Globus pallidus (tissue), 1 donor: ENCODE data around the gene DNAI2.

Experiments used
- DNase-seq: peaks from one replicate; pipeline ENCODE4 v3.0.0-alpha.2; 2015; ENCODE audit warnings: low spot score

The DNAI2 gene

DNA sequence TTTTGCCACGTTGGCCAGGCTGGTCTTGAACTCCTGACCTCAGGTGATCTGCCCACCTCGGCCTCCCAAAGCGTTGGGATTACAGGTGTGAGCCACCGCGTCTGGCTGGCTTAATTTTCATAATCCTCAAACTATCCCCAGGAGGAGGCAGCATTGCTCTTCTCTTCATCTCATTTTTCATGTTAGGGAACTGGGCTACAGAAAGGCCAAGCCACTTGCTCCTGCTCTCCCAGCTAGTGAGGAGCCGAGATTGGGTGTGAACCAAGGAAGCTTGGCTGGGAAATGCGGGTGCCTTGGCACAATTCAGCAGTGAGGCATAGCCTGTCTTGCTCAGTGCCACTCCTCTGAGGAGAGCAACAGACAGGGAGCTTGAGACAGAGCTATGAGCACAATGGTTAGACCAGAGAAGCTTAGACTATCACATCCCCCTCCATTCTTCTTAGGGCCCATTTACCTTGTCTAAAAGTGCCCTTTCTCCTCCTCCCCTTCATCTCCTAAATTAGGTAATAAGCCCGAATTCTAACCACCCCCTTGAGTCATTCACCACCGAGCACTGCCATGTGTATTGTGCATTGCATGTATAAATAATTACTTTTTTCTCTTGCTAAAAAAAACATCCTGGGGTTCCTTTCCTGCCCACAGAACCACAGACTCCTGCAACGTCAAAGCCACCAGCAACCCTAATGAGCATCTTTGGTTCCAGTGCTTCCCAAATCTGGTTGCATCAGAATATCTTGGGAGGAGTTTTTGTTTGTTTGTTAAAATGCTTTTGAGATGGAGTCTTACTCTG, 32.0 kb downstream of the DNAI2 start:
- DNase-seq: peak; percentile 63

DNA sequence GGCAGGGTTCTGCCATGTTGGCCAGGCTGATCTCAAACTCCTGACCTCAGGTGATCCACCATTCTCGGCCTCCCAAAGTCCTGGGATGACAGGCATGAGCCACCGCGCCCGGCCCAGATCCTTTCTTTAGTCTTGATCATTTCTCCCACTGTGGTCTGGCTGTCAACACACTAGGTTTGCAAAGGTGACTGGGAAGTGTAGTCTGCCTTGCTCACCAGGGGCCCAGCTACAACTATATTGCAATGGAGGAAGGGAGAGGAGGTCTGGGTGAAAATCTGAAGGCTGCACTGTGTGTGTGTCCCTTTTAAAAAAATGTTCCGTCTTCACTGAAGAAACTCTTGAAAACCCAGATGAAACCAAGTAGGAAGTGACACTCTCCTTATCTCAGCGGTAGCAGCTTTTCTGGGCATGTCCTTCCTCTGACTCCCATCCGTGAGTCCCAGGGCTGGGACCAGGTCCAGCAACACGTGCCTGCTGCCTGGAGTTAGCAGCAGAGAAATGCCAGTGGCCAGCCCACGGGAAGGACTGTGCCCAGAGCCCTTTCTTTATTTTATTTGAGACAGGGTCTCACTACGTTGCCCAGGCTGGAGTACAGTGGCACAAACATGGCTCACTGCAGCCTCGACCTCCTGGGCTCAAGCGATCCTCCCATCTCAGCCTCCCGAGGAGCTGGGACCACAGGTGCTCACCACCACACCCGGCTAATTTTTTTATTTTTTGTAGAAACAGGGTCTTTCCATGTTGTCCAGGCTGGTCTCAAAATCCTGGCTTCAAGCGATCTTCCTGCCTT, 34.1 kb downstream of the DNAI2 start:
- no peak for DNase-seq

DNA sequence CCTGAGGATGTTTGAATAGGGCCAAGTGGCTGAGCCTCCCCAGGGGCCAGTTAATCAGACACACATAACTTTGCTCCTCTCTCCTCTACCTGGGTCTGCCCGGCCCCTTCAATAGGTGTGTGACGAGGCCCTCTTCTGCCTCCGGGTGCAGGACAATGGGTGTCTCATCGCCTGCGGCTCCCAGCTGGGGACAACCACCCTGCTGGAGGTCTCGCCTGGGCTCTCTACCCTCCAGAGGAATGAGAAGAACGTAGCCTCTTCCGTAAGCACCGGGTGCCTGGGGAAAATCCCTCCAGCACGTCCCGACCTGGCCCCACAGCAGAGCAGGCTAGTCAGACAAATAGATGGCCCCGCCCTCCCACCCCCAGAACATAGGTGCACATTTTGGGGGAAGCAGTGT, 35.9 kb downstream of the DNAI2 start:
- no peak for DNase-seq

DNA sequence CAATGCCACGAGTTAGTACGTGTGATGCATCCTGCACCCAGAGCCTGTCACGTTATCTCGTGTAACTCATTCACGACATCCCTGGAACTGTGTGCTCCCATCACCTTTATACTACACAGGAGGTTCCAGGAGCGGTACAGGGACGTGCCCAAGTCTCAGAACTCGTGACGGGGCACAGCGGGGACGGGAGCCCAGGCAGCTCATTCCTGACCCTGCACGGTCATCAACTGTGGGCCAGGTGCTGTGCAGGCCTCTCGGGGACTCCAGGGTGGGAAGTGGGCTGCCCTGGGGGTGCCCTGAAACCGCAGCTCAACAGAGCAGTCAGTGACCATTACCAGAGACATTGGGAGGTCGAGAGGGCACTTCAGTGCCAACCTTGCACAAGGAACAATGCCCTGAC, 40.8 kb downstream of the DNAI2 start:
- no peak for DNase-seq

DNA sequence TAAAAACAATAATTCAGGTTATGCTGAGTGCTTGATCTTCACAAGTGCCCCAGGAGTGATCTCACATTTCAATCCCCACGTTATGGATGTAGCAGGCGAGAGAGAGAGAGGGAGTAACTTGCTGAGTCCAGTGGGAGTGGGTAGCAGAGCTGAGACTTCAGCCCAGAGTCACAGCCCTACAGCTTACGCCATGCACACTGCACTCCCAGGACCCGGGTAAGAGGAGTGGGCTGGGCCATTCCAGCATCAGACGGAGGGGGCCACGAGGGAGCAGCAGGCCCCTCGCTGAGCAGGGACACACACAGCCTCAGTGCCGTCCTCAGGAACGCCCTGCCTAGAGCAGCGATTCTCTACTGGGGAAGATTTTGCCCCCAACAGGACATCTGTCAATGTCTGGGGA, 42.2 kb downstream of the DNAI2 start:
- no peak for DNase-seq

DNA sequence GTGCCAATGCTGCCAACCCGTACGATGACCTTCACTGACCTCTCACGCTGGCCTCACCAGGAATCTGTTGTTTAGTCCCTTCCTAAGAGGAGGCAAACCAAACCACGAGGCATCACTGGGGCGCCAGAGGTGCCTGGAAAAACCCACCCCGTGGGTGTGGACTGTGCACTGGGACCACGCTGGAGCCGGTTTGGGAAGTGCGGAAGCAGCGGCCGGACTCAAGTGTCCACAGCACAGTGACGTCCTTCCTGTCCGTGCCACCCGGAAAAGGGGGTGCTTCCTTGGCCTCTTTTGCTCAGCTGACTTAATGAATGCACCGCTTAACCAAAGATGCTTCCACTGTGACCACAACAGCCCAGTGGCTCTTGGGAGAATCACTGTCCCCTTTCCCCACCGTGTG, 43.0 kb downstream of the DNAI2 start:
- no peak for DNase-seq

DNA sequence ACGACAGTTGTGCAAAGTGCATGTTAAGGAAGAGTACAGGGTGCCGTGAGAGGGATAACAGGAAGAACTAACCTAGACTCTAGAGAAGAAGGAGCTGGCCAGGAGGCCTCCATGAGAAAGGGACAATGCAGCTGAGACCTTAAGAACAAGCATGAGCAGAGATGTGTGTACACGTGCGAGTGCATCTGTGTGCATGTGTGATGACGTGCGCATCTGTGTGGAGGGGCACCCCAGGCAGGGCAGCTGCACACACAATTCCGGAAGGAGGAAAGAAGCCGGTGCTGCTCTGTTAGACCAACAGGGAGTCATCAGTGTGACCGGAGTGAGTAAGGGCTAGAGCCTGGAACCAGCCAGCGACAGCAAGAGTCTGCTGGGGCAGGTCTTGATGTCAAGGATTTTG, 44.4 kb downstream of the DNAI2 start:
- DNase-seq: no peak

DNA sequence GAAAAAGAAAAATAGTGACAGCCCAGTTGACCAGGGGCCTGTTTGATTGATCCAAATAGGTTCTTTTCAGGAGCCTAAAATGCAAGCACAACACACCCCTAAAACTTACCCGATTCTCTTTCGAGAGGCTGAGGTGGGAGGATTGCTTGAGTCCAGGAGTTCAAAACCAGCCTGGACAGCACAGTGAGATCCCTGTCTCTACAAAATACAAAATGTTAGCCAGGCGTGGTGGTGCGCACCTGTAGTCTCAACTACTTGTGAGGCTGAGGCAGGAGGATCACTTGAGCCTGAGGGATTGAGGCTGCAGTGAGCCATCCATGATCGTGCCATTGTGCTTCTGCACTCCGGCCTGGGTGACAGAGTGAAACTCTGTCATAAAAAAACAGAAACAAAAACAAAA, 50.5 kb downstream of the DNAI2 start:
- no peak for DNase-seq

DNA sequence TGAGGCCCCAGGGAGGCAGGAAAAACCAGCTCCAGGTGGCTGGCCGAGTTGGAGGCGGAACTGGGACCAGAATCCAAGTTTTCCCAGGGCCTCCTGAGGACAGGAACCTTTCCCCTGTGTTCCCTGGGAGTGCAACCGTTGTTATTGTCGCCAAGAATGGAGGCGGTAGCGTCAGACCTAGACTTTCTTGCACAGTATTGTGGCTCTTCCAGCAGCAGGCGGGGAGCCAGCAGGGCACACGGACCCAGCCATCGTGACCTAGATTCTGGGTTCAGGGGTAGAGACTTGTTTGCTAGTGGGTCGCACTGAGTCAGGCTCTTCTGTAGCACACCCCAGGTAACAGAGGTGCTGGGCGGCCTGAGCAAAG, 51.3 kb downstream of the DNAI2 start:
- DNase-seq: no peak

DNA sequence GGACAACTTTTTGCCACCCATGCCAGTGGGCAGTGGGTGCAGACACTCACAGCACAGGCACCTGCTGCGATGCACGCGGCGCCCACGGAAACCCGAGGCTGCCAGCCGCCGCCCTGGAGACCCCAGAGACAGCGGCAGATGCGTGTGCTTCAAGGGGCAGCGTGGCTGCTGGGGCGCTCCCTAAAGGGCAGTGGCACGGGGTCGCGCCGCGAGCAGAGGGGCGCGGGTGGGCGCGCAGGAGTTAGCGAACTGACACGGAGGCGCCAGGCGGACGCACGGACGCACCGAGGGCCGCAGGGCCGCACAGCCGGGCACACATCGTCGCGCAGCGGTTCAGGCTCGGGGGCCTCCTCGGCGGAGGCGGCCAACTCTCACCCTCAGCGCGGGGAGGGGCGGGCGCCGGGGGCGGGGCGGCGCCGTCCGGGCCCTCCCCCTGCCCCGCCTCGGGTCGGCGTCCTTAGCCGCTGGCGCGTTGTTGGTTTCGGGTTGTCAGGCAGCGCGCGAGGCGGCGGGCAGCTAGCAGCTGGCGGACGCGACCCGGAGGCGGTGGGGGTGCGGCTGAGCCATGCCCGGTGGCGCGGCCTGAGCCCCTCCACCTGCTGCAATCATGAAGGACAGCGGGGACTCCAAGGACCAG, 51.8 kb downstream of the DNAI2 start, which contains the start of gene KIF19:
Gene KIF19 (plus strand): TSS at position 484 of the 637 bp plus-strand sequence. CDS start 124 bp downstream, at position 608.
- DNase-seq: peak; percentile 51

DNA sequence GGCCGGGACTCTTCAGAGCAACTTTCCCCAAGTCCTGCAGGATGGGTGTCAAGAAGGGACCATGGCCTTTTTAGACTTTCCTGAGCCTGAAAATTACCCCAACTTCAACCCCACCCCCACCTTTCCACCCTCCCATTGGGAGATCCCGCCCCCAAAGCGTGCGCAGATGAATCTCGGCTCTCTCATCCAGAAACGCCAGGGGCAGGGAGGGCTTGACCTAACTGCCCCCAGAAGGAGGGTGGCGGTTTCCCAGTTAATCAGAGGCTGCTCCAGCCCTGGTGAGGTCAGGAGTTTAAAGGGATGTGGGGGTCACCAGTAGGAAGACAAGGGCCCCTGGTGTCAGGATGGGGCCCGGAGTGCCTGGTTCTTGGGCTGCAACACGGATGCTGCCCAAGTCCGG, 52.5 kb downstream of the DNAI2 start:
- no peak for DNase-seq

DNA sequence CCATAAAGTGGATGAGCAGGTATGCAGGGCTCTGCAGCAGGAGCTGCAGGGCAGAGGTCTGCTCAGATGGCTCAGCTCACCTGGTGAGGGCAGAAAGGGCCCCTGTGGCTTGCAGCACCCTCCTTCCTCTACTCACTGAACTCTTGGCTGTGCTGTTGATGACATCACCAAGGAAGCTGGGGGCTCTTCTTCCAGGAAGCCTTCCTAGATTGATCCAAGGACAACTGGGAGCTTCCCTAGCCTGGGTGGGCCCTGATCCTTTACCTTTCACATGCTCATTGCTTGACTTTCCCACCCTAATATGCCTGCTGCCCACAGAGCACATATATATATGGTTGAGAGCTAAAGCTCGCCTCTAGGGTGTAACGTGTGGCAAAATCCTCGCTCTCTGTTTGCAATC, 54.5 kb downstream of the DNAI2 start:
- DNase-seq: no peak

DNA sequence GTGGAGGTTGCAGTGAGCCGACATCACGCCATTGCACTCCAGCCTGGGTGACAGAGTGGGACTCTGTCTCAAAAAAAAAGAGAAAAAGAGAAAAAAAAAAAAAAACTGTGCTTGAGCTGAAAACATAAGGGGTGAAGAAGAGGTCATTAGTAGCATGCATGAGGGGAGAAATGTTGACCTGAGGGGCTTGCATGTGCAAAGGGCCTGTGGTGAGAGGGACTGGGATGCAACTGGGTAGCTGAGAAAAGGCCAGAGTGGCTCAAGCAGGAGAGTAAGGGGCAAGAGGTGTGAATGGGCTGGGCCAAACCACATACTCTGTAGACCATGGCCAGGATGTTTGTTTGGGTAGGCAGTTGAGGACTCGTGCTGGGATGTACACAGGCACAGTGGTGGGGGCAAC, 55.3 kb downstream of the DNAI2 start:
- no peak for DNase-seq

DNA sequence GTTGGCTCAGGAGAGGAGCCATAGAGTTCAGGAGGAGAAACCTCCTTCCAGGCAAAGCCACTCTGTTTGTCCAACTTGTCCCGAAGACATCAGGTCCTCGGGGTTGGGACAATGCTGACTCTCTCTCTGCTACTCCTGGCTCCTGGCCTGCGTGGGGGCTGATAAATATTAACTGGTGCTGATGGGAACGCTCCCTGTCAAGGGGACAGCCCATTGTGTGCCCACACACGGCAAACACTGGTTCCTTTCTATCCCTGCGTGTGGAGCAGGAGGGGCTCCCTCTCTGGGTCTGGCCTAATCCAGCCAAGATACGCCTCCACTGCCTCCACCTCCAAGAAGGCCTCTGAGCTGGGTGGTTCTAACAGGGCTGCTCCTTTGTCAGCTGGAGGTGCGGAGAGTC, 56.4 kb downstream of the DNAI2 start:
- DNase-seq: peak; percentile 61

DNA sequence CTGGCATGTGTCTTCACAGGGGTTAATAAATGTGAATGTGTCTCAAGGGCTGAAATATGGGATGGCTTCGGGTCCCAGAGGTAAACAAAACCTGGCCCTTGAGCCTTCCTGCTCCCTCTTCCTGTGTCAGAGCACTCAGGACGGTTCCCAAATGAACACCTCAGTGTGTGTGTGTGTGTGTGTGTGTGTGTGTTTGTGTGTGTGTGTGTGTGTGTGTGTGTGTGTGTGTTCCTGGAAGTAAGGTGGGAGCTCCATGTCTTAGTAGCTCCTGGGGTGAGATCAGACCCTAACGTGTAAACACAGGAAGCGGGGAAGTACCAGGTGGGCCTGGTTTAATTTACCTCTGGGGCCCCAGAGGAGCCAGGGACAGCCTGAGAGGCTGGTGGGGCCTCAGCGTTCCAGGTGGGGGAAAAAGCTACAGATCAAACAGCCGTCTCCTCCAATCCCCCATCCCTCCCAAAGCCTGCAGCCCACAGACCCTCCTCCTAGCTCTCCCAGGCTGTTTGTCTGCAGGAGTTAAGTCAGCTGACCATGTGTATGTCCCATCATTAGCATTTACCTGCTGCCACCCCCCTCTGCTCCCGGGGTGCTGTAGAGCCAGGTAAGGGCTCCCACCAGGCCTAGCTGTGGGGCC, 58.1 kb downstream of the DNAI2 start:
- DNase-seq: no peak

DNA sequence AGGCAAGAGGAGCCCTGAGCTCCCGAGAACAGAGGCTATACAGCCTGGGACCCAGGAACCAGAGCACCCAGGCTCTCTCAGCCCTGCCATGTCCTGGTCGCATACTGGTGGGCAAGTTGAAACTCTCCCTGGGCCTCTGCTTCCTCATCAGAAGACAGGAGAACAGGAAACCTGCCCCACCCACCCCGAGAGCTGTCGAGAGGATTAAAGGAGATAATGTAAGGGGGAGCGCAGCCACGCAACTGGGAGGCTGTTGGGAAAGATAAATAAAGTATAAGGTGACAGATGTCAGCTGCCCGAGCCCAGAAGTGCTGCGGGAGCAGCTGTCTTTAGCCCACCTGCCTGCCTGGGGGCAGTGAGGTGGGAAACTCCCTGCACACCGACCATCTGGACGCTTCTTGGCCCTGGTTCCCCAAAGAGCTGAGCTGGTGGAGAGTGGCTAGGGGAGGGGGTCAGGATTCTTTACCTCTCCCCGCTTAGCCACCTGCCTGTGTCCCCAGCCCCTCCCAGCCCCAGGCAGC, 58.8 kb downstream of the DNAI2 start:
- no peak for DNase-seq

DNA sequence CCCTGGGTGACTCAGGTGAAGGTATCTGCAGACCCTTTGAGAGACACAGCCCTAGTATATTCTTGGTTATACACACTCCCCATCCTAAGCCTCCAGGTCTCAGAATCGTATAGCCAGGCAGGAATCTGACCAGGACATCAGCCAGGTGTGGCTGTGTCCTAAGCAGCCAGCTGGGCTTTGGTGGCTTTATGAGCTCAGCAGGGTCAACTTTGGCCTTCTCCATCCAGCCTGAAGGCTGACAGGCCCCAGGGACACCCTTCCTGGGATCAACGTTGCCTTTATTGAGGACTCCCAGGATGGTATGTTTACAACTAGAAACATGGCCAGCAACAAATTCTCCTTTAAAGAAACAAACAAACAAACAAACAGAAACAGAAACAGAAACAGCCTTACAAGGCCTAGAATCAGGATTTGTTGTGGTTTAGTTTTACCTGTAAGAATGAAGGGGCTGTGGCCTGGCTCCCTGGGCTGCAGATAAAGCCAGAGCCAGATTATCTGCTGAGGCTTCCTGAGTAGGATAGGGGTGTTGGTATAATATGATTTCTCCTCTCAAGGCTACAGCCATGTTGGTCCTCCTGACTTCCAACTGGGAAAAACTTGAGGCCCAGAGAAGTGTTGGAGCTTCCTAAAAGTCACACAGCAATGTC, 60.5 kb downstream of the DNAI2 start:
- no peak for DNase-seq

DNA sequence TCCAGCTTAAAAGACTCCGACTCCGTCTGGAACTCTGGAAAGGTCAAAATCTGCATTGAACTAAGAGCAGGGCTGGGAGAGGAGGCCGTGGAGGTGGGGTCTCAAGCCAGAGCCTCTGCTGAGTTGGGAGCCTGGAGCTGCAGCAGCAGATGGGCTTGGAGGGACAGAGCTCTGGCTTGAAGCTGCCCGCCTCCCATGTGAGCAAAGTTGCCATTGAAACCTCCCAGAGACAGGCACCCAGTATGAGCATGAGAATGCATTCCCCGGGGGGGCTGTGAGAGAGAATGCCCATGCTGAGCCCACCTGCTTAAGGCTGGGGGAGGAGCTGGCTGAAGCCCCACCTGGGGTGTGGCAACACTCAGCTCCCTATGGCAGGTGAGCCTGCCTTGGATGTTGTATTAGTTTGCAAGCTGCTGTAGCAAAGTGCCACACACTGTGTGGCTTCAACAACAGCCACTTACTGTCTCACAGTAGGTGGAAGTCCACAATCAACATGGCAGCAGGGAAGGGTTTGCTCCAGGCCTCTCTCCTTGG, 61.6 kb downstream of the DNAI2 start:
- DNase-seq: no peak

DNA sequence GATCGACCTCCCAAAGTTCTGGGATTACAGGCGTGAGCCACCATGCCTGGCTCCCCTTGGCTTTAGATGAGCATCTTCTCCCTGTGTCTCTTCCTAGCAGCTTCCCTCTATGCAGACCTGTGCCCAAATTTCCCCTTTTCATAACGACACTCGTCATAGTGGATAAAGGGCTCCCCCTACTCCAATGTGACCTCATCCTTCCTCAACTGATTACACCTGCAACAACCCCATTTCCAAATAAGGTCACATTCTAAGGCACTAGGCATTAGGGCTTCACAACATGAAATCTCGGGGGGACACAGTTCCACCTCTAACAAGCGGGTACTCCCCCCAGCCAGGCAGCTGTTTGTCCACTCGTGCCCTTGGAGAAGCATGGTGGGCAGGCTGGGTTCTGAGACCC, 62.3 kb downstream of the DNAI2 start:
- DNase-seq: no peak

DNA sequence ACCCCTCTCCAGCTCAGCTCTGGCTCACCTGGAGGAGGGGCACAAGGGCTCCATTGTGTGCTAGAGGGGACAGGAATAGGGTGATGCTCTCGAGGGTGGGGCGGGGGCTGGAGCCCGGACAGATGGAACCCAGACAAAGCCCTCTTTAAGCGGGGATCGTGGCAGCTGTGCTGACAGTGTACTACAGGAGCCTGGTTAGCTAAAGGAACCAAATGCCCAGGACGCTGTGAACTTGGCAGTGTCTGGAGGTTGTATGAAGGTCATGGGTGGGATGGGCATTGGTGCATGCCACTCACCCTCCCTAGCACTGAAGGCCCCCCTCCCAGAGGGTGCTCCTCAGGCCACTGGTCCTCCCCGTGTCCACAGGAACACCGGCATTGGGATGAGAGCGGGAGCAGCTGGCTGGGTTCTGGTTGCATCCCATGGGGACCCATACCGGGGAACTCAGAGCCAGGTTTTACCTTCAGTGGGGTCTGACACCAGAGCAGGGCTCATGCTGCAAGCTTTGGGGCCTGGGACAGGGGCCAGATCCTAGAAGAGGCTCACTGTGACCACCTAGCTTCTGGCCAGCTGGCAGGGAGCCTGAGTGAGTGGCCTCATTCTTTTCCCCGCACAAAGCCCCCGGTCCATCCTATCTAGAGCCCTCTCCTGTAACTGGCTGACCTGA, 63.9 kb downstream of the DNAI2 start:
- DNase-seq: peak; percentile 85
